ENCODE data around the gene BDKRB1.
"Not testable (repeated sequence)": the region's sequence is repeated elsewhere in the genome, so short reads cannot be mapped to it uniquely, and the experiment has no call there.

The BDKRB1 gene

GRCh38 chr14:96242126-96242525 is 13.9 kb upstream of the BDKRB1 start:
- Histone ChIP-seq H3K27ac (no peak overlapping the region), H3K4me3 (no peak overlapping the region)
- TF ChIP-seq, protein P1, sequence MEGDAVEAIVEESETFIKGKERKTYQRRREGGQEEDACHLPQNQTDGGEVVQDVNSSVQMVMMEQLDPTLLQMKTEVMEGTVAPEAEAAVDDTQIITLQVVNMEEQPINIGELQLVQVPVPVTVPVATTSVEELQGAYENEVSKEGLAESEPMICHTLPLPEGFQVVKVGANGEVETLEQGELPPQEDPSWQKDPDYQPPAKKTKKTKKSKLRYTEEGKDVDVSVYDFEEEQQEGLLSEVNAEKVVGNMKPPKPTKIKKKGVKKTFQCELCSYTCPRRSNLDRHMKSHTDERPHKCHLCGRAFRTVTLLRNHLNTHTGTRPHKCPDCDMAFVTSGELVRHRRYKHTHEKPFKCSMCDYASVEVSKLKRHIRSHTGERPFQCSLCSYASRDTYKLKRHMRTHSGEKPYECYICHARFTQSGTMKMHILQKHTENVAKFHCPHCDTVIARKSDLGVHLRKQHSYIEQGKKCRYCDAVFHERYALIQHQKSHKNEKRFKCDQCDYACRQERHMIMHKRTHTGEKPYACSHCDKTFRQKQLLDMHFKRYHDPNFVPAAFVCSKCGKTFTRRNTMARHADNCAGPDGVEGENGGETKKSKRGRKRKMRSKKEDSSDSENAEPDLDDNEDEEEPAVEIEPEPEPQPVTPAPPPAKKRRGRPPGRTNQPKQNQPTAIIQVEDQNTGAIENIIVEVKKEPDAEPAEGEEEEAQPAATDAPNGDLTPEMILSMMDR (IDR thresholded peaks at IDR 0.05): no peak
- no peak for DNase-seq (ENCODE audit: low spot score)

GRCh38 chr14:96243785-96244184 is 12.2 kb upstream of the BDKRB1 start:
- Histone ChIP-seq H3K4me3 (no peak overlapping the region), H3K27ac (no peak overlapping the region)
- no peak for DNase-seq (ENCODE audit: low spot score)

GRCh38 chr14:96245074-96245473 is 10.9 kb upstream of the BDKRB1 start:
- DNase-seq (ENCODE audit: low spot score); H3K4me3 ChIP-seq: not testable (repeated sequence)

More at GRCh38 chr14:96243785-96244184, 12.2 kb upstream of the BDKRB1 start:
- TF ChIP-seq, protein P1 (IDR thresholded peaks at IDR 0.05): no peak

GRCh38 chr14:96245710-96246538 is 10.1 kb upstream of the BDKRB1 start:
- Histone ChIP-seq H3K27ac (no peak overlapping the region), H3K4me3 (no peak overlapping the region)
- TF ChIP-seq, protein P1 (IDR thresholded peaks at IDR 0.05): no peak
- no peak for DNase-seq (ENCODE audit: low spot score)

More at GRCh38 chr14:96245074-96245473, 10.9 kb upstream of the BDKRB1 start:
- H3K27ac ChIP-seq: not testable (repeated sequence)

- no peak overlapping the region for H3K27ac ChIP-seq
- TF ChIP-seq, protein P1 (IDR thresholded peaks at IDR 0.05): no peak
- DNase-seq (ENCODE audit: low spot score): no peak
- no peak overlapping the region for H3K4me3 ChIP-seq
Observed at GRCh38 chr14:96246539-96246847, 9.5 kb upstream of the BDKRB1 start.

DNA sequence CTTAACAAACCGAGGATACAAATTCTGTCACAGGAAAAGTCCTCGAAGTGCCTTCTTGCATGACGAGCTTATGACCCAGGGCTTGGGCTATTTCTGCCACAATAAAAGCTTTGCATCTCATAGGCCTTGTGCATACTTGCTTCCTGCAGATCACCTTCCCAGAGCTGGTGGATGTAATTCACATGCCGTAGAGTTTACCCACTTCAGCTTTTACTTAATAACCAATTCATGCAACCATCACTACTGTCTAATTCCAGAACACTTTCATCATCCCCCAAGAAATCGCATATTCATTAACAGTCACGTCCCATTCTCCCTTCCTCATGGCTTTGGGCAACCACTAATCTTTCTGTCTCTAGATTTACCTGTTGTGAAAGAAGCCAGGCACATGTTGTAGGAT is 9.0 kb upstream of the BDKRB1 start:
- TF ChIP-seq, protein P1 (IDR thresholded peaks at IDR 0.05): no peak
- Histone ChIP-seq H3K4me3 (no peak overlapping the region), H3K27ac (no peak overlapping the region)
- no peak for DNase-seq (ENCODE audit: low spot score)

GRCh38 chr14:96249029-96249428 is 7.0 kb upstream of the BDKRB1 start:
- H3K27ac ChIP-seq: no peak overlapping the region
- no peak for DNase-seq (ENCODE audit: low spot score)
- TF ChIP-seq, protein P1 (IDR thresholded peaks at IDR 0.05): no peak
- H3K4me3 ChIP-seq: no peak overlapping the region

Measured in coronary artery (tissue), 2 donors.